Heart left ventricle (tissue), 16 donors: ENCODE measurements around the gene SFRP5. TPM values are rescaled to one million over a fixed set of nuclear protein-coding genes. Genes with fewer than 3 reads are reported as not detected.

ENCODE experiments used
- ATAC-seq, 4 donors: fragments of 200-7000 bp; cut with Tn5 transposase; one replicate each; pipeline ENCODE4 v1.9.1; 2020 to 2022; ENCODE audit warnings: moderate library complexity in 4 of 4, mild to moderate bottlenecking in 3 of 4, moderate number of reproducible peaks in 1 of 4
- DNase-seq, 5 donors: peaks; one replicate each; pipeline ENCODE4 v3.0.0-alpha.2; 2020
- H3K27ac ChIP-seq, 12 donors: fragments of 200-600 bp; sonication (generic) in 4 of 12; one replicate each; pipeline versions ENCODE4 v1.5.0 to v1.8.0; 2016 to 2022; ENCODE audit warnings: mild to moderate bottlenecking in 2 of 12
- H3K27me3 ChIP-seq, 9 donors: fragments of 200-600 bp; sonication (generic) in 2 of 9; one replicate each; pipeline versions ENCODE4 v1.5.1 to v1.8.0; 2016 to 2022; ENCODE audit warnings: mild to moderate bottlenecking in 3 of 9
- H3K36me3 ChIP-seq, 9 donors: fragments of 200-600 bp; sonication (generic) in 2 of 9; one replicate each; pipeline versions ENCODE4 v1.5.0 to v1.8.0; 2018 to 2022; ENCODE audit warnings: mild to moderate bottlenecking in 2 of 9
- H3K4me1 ChIP-seq, 12 donors: fragments of 200-600 bp; sonication (generic) in 4 of 12; one replicate each; pipeline versions ENCODE4 v1.5.0 to v1.8.0; 2016 to 2022; ENCODE audit warnings: mild to moderate bottlenecking in 3 of 12
- H3K4me3 ChIP-seq, 12 donors: fragments of 200-600 bp; sonication (generic) in 4 of 12; one replicate each; pipeline versions ENCODE4 v1.5.0 to v1.8.0; 2017 to 2022; ENCODE audit warnings: mild to moderate bottlenecking in 9 of 12, moderate library complexity in 4 of 12
- H3K9me3 ChIP-seq, 12 donors: fragments of 200-600 bp; sonication (generic) in 4 of 12; one replicate each; pipeline versions ENCODE4 v1.5.0 to v1.8.0; 2016 to 2022; ENCODE audit warnings: mild to moderate bottlenecking in 1 of 12
- CTCF ChIP-seq, 12 donors: fragments of 200-600 bp; sonication (generic) in 4 of 12; IDR thresholded peaks; one replicate each; pipeline versions ENCODE4 v1.5.0 to v1.8.0; 2018 to 2022; ENCODE audit warnings: antibody characterized with exemption in 12 of 12, mild to moderate bottlenecking in 5 of 12
- POLR2A ChIP-seq, 2 donors: fragments of 450-650 bp; IDR thresholded peaks; one replicate each; pipeline ENCODE4 v1.6.1; 2017; ENCODE audit warnings: antibody characterized with exemption in 2 of 2, mild to moderate bottlenecking in 2 of 2, moderate library complexity in 2 of 2
- WGBS, 4 donors: extraction: QIAGEN DNeasy Blood & Tissue Kit in 2 of 4; methylation state at CpG; one replicate each; pipeline versions ENCODE4 v1.1.5 to v1.1.7; 2013 to 2018; 5-methylcytosine and 5-hydroxymethylcytosine counted together
- intact Hi-C, 10 donors: fragments of 100-400 bp; cut with DNase I; formaldehyde crosslinking; loops; one replicate each; pipeline versions ENCODE4 v1.11.1 to v1.14.2; 2022
- polyA plus RNA-seq, 2 donors: library from polyadenylated mRNA; stranded (reverse); fragments of 200-250 nt; gene quantifications; one replicate each; pipeline ENCODE4 v1.2.3, GENCODE V29; 2013
- total RNA-seq, 9 donors: library from RNA; depleted of rRNA in 2 of 9; stranded (reverse); fragments of >200 nt in 2 of 9; fragmentation: NEBNext Ultra II Directional in 3 of 9; extraction: Animal tissue kit (Norgen Biotek cat#: 25700) in 3 of 9; gene quantifications; one replicate each; pipeline versions ENCODE4 v1.1.0 to v1.2.4, GENCODE V29; 2016 to 2023
- donor health status: ischemic (EF 13 %, LVEDD 7.1; RV severe dilation, severe dysfunction).
- donor health status: healthy with polysubstance abuse.
- donor health status: DM: no; HTN: yes; CAD: no.
- donor health status: DM: no; HTN: no; CAD: no.
- donor health status: ischemic (EF 25% LVEDD 6.9; RV normal size, moderate dysfunction).
- donor health status: ischemic (EF 25% LVEDD 5.7; RV mildly dilated, moderate dysfunction).
- donor health status: healthy.
- donor health status: DM: yes; HTN: yes; CAD: no.
- donor health status: ischemic (EF 35%, LVEDD 5.7; RV mildly dilated, moderate dysfunction).
- donor health status: nonischemic (EF 11% LVEDD 7.7; RV severe dilation, severe dysfunction).
- donor health status: DM: yes; HTN: yes; CAD: no.
- donor health status: PGD.
- donor health status: ischemic (EF 29% LVEDD 5.4; RV normal size, mild dysfunction).
- donor health status: nonischemic (EF 23%, LVEDD 6.1; RV moderate dilation, normal function).

The SFRP5 gene
- total and polyA plus RNA-seq, 11 donors, result 0.12 to 3.7 (median 1.3) TPM

GRCh38 chr10:97774811-97775294 lies 3.1 kb upstream of the SFRP5 start:
- Histone ChIP-seq H3K4me3 (no peak overlapping the region), H3K27ac (no peak overlapping the region), H3K27me3 (peaks cover 0 to 39% (median 15%) of the 10 kb centered on the region in 9 donors), H3K4me1 (peaks cover 0 to 20% (median 1%) of the 10 kb centered on the region in 12 donors), H3K9me3 (no peaks in the 10 kb centered on the region), H3K36me3 (no peaks in the 10 kb centered on the region)
- no peak for TF ChIP-seq CTCF (IDR thresholded peaks at IDR 0.05)
- no peak for TF ChIP-seq POLR2A (IDR thresholded peaks at IDR 0.05)
- intact Hi-C loops, result no loop called here
- 68 to 82% (median 74%) methylated on average over 6 to 10 of the region's 10 CpGs for WGBS, 4 donors
- DNase-seq, result no peak
- ATAC-seq, result no peak

- ATAC-seq, result no peak
- DNase-seq, result no peak
These were observed 1.3 kb upstream of the SFRP5 start for GRCh38 chr10:97773096-97773495.

GRCh38 chr10:97771055-97771891 lies 526 bp downstream of the SFRP5 start:
- peak in 1 of 5 donors; percentile 54 for DNase-seq
- ATAC-seq, result peak in 2 of 4 donors; percentile 27 to 37
- H3K27me3 ChIP-seq, result peaks cover 0 to 42% (median 15%) of the 10 kb centered on the region in 9 donors
- peak overlapping the region in 9 of 12 donors; percentile 17 to 46 (median 31) for H3K4me3 ChIP-seq
- H3K4me1 ChIP-seq, result peaks cover 0 to 20% (median 1%) of the 10 kb centered on the region in 12 donors
- TF ChIP-seq POLR2A (IDR thresholded peaks at IDR 0.05), result no peak
- no peaks in the 10 kb centered on the region for H3K9me3 ChIP-seq
- H3K36me3 ChIP-seq, result no peaks in the 10 kb centered on the region
- WGBS, 4 donors, result 0 to 1% (median 1%) methylated on average over 20 to 90 of the region's 90 CpGs
- intact Hi-C loops, result no loop called here
- no peak overlapping the region for H3K27ac ChIP-seq

More at GRCh38 chr10:97773096-97773495, 1.3 kb upstream of the SFRP5 start:
- H3K36me3 ChIP-seq, result no peaks in the 10 kb centered on the region
- no peak for TF ChIP-seq CTCF (IDR thresholded peaks at IDR 0.05)
- intact Hi-C loops, result no loop called here
- no peaks in the 10 kb centered on the region for H3K9me3 ChIP-seq
- WGBS, 4 donors, result 68 to 88% (median 80%) methylated on average over 1 of the region's 1 CpG
- H3K4me1 ChIP-seq, result peaks cover 0 to 20% (median 1%) of the 10 kb centered on the region in 12 donors
- H3K27me3 ChIP-seq, result peaks cover 0 to 42% (median 15%) of the 10 kb centered on the region in 9 donors
- no peak overlapping the region for H3K4me3 ChIP-seq
- no peak overlapping the region for H3K27ac ChIP-seq

- no peak for ATAC-seq
- H3K27ac ChIP-seq, result no peak overlapping the region
- DNase-seq, result peak in 1 of 5 donors; percentile 46
- H3K4me3 ChIP-seq, result no peak overlapping the region
- TF ChIP-seq POLR2A (IDR thresholded peaks at IDR 0.05), result no peak
- no peak for TF ChIP-seq CTCF (IDR thresholded peaks at IDR 0.05)
- H3K27me3 ChIP-seq, result peaks cover 0 to 42% (median 15%) of the 10 kb centered on the region in 9 donors
- H3K4me1 ChIP-seq, result peaks cover 0 to 20% (median 1%) of the 10 kb centered on the region in 12 donors
- H3K36me3 ChIP-seq, result no peaks in the 10 kb centered on the region
- H3K9me3 ChIP-seq, result no peaks in the 10 kb centered on the region
- intact Hi-C loops, result no loop called here
- WGBS, 4 donors, result 79 to 88% (median 82%) methylated on average over 5 of the region's 5 CpGs
These were observed 1.5 kb downstream of the SFRP5 start for GRCh38 chr10:97770255-97770654.
